NCI-H1694 treated with DMSO at 0.1 percent for 48 hours (cell line): ENCODE results near the gene OFD1.

Source experiments
- DNase-seq: peaks from one replicate; lab custom pipeline; 2025; lab: John Stamatoyannopoulos, UW

The OFD1 gene

GRCh38 chrX:13754765-13755164 lies 20.2 kb downstream of the OFD1 start:
- no peak for DNase-seq

- no peak for DNase-seq
These were observed 20.7 kb downstream of the OFD1 start for GRCh38 chrX:13755254-13755653.

- DNase-seq: no peak
These were observed 21.8 kb downstream of the OFD1 start for GRCh38 chrX:13756381-13756780.

GRCh38 chrX:13759152-13759718 lies 24.7 kb downstream of the OFD1 start:
- DNase-seq: no peak

GRCh38 chrX:13760426-13760825 lies 25.9 kb downstream of the OFD1 start:
- DNase-seq: no peak

- no peak for DNase-seq
These were observed 27.3 kb downstream of the OFD1 start for GRCh38 chrX:13761606-13762414.

- no peak for DNase-seq
These were observed 28.9 kb downstream of the OFD1 start for GRCh38 chrX:13763489-13763888.

- DNase-seq: no peak
These were observed 29.7 kb downstream of the OFD1 start for GRCh38 chrX:13764281-13764680.

- no peak for DNase-seq
These were observed 30.2 kb downstream of the OFD1 start for GRCh38 chrX:13764765-13765164.

GRCh38 chrX:13768939-13769338 lies 34.4 kb downstream of the OFD1 start:
- DNase-seq: no peak

- DNase-seq: no peak
These were observed 35.5 kb downstream of the OFD1 start for GRCh38 chrX:13770013-13770535.

- no peak for DNase-seq
These were observed 40.1 kb downstream of the OFD1 start for GRCh38 chrX:13774696-13775095.

GRCh38 chrX:13775837-13776236 lies 41.3 kb downstream of the OFD1 start:
- no peak for DNase-seq

- DNase-seq: no peak
These were observed 41.8 kb downstream of the OFD1 start for GRCh38 chrX:13776387-13776786.

- DNase-seq: no peak
These were observed 44.4 kb downstream of the OFD1 start for GRCh38 chrX:13778916-13779315.

GRCh38 chrX:13780868-13781427 lies 46.4 kb downstream of the OFD1 start:
- no peak for DNase-seq

- no peak for DNase-seq
These were observed 51.5 kb downstream of the OFD1 start for GRCh38 chrX:13786048-13786447.

GRCh38 chrX:13790206-13791131 lies 55.9 kb downstream of the OFD1 start:
- no peak for DNase-seq

- no peak for DNase-seq
These were observed 56.6 kb downstream of the OFD1 start for GRCh38 chrX:13791145-13791544.

GRCh38 chrX:13791559-13791958 lies 57.0 kb downstream of the OFD1 start:
- DNase-seq: no peak

GRCh38 chrX:13793897-13794296 lies 59.3 kb downstream of the OFD1 start:
- no peak for DNase-seq

- no peak for DNase-seq
These were observed 59.9 kb downstream of the OFD1 start for GRCh38 chrX:13794417-13794816.
